PC-3 (cell line): ENCODE measurements around the gene LGI4. TPM values are rescaled to one million over a fixed set of nuclear protein-coding genes. Genes with fewer than 3 reads are reported as not detected.
A peak's percentile ranks its signal among the peaks of the same experiment; 100 is the strongest.

Source experiments
- ATAC-seq: fragments of 200-7000 bp; cut with Tn5 transposase; 2 replicates; pipeline ENCODE4 v1.9.1; 2020; ENCODE audit warnings: mild to moderate bottlenecking, moderate library complexity
- Bru-seq: library from RNA; stranded (reverse); fragments of 400-500 nt; gene quantifications from one replicate; lab custom pipeline; 2021; lab: Mats Ljungman, UMichigan
- BruChase-seq, 2 experiments: library from RNA; stranded (reverse); fragments of 400-500 nt; gene quantifications; one replicate each; lab custom pipeline; 2021; lab: Mats Ljungman, UMichigan
- BruUV-seq: library from RNA; stranded (reverse); fragments of 400-500 nt; replicated peaks from 2 replicates; lab custom pipeline; 2021; lab: Mats Ljungman, UMichigan
- CTCF ChIA-PET: fragments of 300-600 bp; sonication (Branson Sonifier 250); formaldehyde crosslinking; loops from one replicate; lab custom pipeline; 2022; ENCODE audit warnings: antibody characterized with exemption; lab: Charles Lee
- POLR2A ChIA-PET: fragments of 300-600 bp; sonication (Branson Sonifier 250); formaldehyde crosslinking; loops from one replicate; lab custom pipeline; 2022; ENCODE audit warnings: antibody characterized with exemption; ENCODE audit not compliant: unreplicated experiment; lab: Charles Lee
- DNase-seq: peaks from one replicate; pipeline ENCODE4 v3.0.0-alpha.2; 2015
- H2AFZ ChIP-seq: fragments of 300-600 bp; sonication (generic); 2 replicates; pipeline ENCODE4 v1.6.0; 2016; ENCODE audit warnings: antibody characterized with exemption, low read length
- H3F3A ChIP-seq: fragments of 300-600 bp; sonication (generic); one replicate; pipeline ENCODE4 v1.6.0; 2017; ENCODE audit warnings: antibody characterized with exemption, low read length, control low read depth, mild to moderate bottlenecking; ENCODE audit not compliant: unreplicated experiment
- H3K27ac ChIP-seq: fragments of 300-600 bp; sonication (generic); 2 replicates; pipeline ENCODE4 v1.5.1; 2016; ENCODE audit warnings: mild to moderate bottlenecking, low read length
- H3K27me3 ChIP-seq: fragments of 300-600 bp; sonication (generic); 2 replicates; pipeline ENCODE4 v1.6.1; 2016; ENCODE audit warnings: low read length, mixed read lengths
- H3K36me3 ChIP-seq: fragments of 300-600 bp; sonication (generic); 2 replicates; pipeline ENCODE4 v1.6.1; 2016; ENCODE audit warnings: low read depth, mixed run types, low read length, mixed read lengths
- H3K4me1 ChIP-seq: fragments of 300-600 bp; sonication (generic); 2 replicates; pipeline ENCODE4 v1.5.1; 2016; ENCODE audit warnings: low read length; ENCODE audit not compliant: insufficient read depth
- H3K4me2 ChIP-seq: fragments of 300-600 bp; sonication (generic); 2 replicates; pipeline ENCODE4 v1.6.0; 2016; ENCODE audit warnings: low read length
- H3K4me3 ChIP-seq: fragments of 300-600 bp; sonication (generic); 2 replicates; pipeline ENCODE4 v1.5.1; 2016; ENCODE audit warnings: mild to moderate bottlenecking, low read length, mixed read lengths
- H3K79me2 ChIP-seq: fragments of 300-600 bp; sonication (generic); 2 replicates; pipeline ENCODE4 v1.6.1; 2017; ENCODE audit warnings: low read length, mixed read lengths
- H3K9ac ChIP-seq: fragments of 300-600 bp; sonication (generic); 2 replicates; pipeline ENCODE4 v1.6.0; 2016; ENCODE audit warnings: mild to moderate bottlenecking, low read length
- H3K9me2 ChIP-seq: fragments of 300-600 bp; sonication (generic); replicated peaks from 2 replicates; pipeline ENCODE4 v1.6.1; 2016; ENCODE audit warnings: mixed run types, low read length, mixed read lengths
- H3K9me3 ChIP-seq: fragments of 300-600 bp; sonication (generic); 2 replicates; pipeline ENCODE4 v1.6.1; 2016; ENCODE audit warnings: low read length, mixed read lengths
- H4K20me1 ChIP-seq: fragments of 300-600 bp; sonication (generic); 2 replicates; pipeline ENCODE4 v1.6.1; 2016; ENCODE audit warnings: low read length, mixed read lengths
- CTCF ChIP-seq: fragments of 300-600 bp; sonication (generic); conservative IDR thresholded peaks from 2 replicates; pipeline ENCODE4 v1.5.1; 2017; ENCODE audit warnings: antibody characterized with exemption, low read depth, mild to moderate bottlenecking, low read length
- EZH2 ChIP-seq: fragments of 300-600 bp; sonication (generic); IDR thresholded peaks from one replicate; pipeline ENCODE4 v1.6.1; 2017; ENCODE audit warnings: antibody characterized with exemption, mild to moderate bottlenecking, low read length; ENCODE audit not compliant: unreplicated experiment
- EZH2phosphoT487 ChIP-seq: fragments of 300-600 bp; sonication (generic); IDR thresholded peaks from 2 replicates; pipeline ENCODE4 v1.6.1; 2018; ENCODE audit warnings: mild to moderate bottlenecking, antibody characterized with exemption, low read length, borderline replicate concordance
- intact Hi-C: fragments of 100-400 bp; cut with micrococcal nuclease; formaldehyde crosslinking; loops from 2 replicates; pipeline ENCODE4 v1.9.0; 2023
- long read RNA-seq: library from polyadenylated mRNA; unstranded; transcript quantifications from one replicate; pipeline ENCODE4 v2.0.0, GENCODE V29; 2021; ENCODE audit not compliant: unreplicated experiment
- total RNA-seq: library from RNA; depleted of rRNA; stranded (reverse); fragments of >200 nt; gene quantifications from 2 replicates; pipeline ENCODE4 v1.2.3, GENCODE V29; 2014; rRNA removed

LGI4 gene
- total RNA-seq: 0.22 TPM in 1 of 2 replicates, not detected in the other
- percentile 9 among the genes with signal in this experiment for Bru-seq, nascent RNA
- percentile 7 among the genes with signal in this experiment for BruChase-seq, experiment 1, labeled RNA remaining after a 6-hour chase
- BruChase-seq, experiment 2, labeled RNA remaining after a 2-hour chase: percentile 12 among the genes with signal in this experiment
- long read RNA-seq, partial matches to known transcripts: 0 of 2 reads
- long read RNA-seq, other reads (novel, unspliced or antisense): 2 of 2 reads

GRCh38 chr19:35134601-35135242 lies at the start of gene LGI4:
TSS of gene LGI4 (minus strand) at chr19:35135059. CDS start at chr19:35134680, 379 bp downstream.
- POLR2A ChIA-PET: no interaction called here

GRCh38 chr19:35184267-35184666 lies 49.4 kb upstream of the LGI4 start:
- ATAC-seq (no peak), DNase-seq (no peak)
- no peaks in the 10 kb centered on the region for H3K9me3 ChIP-seq
- no peaks in the 10 kb centered on the region for H3K9me2 ChIP-seq
- no peak overlapping the region for H3K4me3 ChIP-seq
- H3K27me3 ChIP-seq: no peaks in the 10 kb centered on the region
- CTCF ChIA-PET: no interaction called here
- H4K20me1 ChIP-seq: no peaks in the 10 kb centered on the region
- no peaks in the 10 kb centered on the region for H3K4me1 ChIP-seq
- no peaks in the 10 kb centered on the region for H3F3A ChIP-seq
- H3K79me2 ChIP-seq: no peaks in the 10 kb centered on the region
- POLR2A ChIA-PET: no interaction called here
- BruUV-seq: no TSS peak
- H3K9ac ChIP-seq: no peak overlapping the region
- no peaks in the 10 kb centered on the region for H3K36me3 ChIP-seq
- H3K27ac ChIP-seq: no peak overlapping the region
- intact Hi-C loops: no loop called here
- no peak for TF ChIP-seq CTCF
- TF ChIP-seq EZH2phosphoT487: no peak
- no peak for TF ChIP-seq EZH2
- no peak overlapping the region for H2AFZ ChIP-seq
- no peak overlapping the region for H3K4me2 ChIP-seq

More at GRCh38 chr19:35134601-35135242, at the start of gene LGI4:
- CTCF ChIA-PET: no interaction called here
- TF ChIP-seq EZH2 (no peak), CTCF (no peak), EZH2phosphoT487 (no peak)
- Histone ChIP-seq H3K4me2 (no peak within 1 kb of the TSS), H3K4me1 (no peaks in the 10 kb centered on the region), H3K4me3 (no peak within 1 kb of the TSS), H3K27me3 (no peaks in the 10 kb centered on the region), H3K9ac (no peak within 1 kb of the TSS), H3K27ac (no peak within 1 kb of the TSS), H3K36me3 (no peaks in the 10 kb centered on the region), H2AFZ (no peak within 1 kb of the TSS), H3F3A (no peaks in the 10 kb centered on the region), H3K9me3 (no peaks in the 10 kb centered on the region), H3K79me2 (no peaks in the 10 kb centered on the region), H4K20me1 (no peaks in the 10 kb centered on the region), H3K9me2 (no peaks in the 10 kb centered on the region)
- ATAC-seq: no peak
- BruUV-seq: no TSS peak
- DNase-seq: no peak
- intact Hi-C loops: loop anchor here (1.0 kb wide), 1 partner anchor 20 kb away; no protein-coding TSS in a partner anchor

- TF ChIP-seq EZH2: no peak
- TF ChIP-seq EZH2phosphoT487: no peak
- TF ChIP-seq CTCF: no peak
- ChIA-PET CTCF (no interaction called here), POLR2A (no interaction called here)
- no peaks in the 10 kb centered on the region for H3F3A ChIP-seq
- no peaks in the 10 kb centered on the region for H3K4me1 ChIP-seq
- intact Hi-C loops: no loop called here
- H3K4me3 ChIP-seq: no peak overlapping the region
- ATAC-seq (no peak), DNase-seq (no peak)
- no peaks in the 10 kb centered on the region for H3K36me3 ChIP-seq
- H3K27me3 ChIP-seq: no peaks in the 10 kb centered on the region
- no TSS peak for BruUV-seq
- no peaks in the 10 kb centered on the region for H3K79me2 ChIP-seq
- no peaks in the 10 kb centered on the region for H4K20me1 ChIP-seq
- no peak overlapping the region for H3K4me2 ChIP-seq
- H3K9me3 ChIP-seq: no peaks in the 10 kb centered on the region
- no peak overlapping the region for H3K27ac ChIP-seq
- H2AFZ ChIP-seq: no peak overlapping the region
- no peak overlapping the region for H3K9ac ChIP-seq
- H3K9me2 ChIP-seq: no peaks in the 10 kb centered on the region
Measured at GRCh38 chr19:35181387-35181786, 46.5 kb upstream of the LGI4 start.
